LNCaP clone FGC (cell line): ENCODE results near the gene NR1D1.

ENCODE experiments used
- DNase-seq: peaks from one replicate; pipeline ENCODE4 v3.0.0-alpha.2; 2011; ENCODE audit warnings: low read depth
- H3K4me3 ChIP-seq: 2 replicates; pipeline ENCODE4 v1.5.1; 2011; ENCODE audit warnings: mild to moderate bottlenecking, low read depth, low read length, control low read depth
- TF ChIP-seq, protein P1 (sequence below): IDR thresholded peaks from 2 replicates; pipeline ENCODE4 v1.5.1; 2012; ENCODE audit warnings: mild to moderate bottlenecking; ENCODE audit not compliant: control insufficient read depth, insufficient read depth; ENCODE audit errors: extremely low read depth

NR1D1 gene

DNA sequence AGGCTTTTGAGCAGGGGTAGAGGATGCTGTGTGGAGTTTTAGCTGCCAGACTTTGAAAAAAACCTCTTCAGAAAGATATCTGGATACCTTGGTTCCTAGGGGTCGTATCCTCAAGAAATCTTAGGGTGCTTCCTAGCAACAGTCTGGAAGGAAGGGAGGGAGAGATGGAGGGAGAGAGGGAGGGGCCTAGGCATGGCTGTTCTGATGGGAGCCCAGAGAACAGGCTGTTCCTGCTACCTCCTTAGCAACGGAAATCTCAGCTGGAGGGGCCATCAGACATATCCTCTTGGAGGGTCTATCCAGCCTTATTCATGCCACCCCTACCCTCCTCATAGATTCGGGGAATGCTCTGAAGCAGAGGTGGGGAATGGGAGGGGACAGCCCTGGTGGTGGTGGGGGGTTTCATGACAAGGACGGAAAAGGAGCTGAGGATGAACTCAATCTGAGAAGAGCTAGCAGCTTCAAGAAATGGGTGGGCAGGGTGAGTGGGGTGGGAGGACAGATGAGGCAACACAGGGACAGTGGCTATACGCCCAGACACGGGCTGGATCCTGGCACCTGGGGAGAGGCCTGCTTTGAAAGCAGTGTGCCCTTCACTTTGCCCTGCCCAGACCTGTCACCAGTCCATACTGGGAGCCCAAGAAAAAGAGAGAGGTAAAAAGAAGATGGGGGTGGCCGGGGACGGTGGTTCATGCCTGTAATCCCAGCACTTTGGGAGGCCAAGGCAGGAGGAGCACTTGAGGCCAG, 40.5 kb downstream of the NR1D1 start:
- no peak for DNase-seq
- no peak overlapping the region for H3K4me3 ChIP-seq
- TF ChIP-seq, protein P1, sequence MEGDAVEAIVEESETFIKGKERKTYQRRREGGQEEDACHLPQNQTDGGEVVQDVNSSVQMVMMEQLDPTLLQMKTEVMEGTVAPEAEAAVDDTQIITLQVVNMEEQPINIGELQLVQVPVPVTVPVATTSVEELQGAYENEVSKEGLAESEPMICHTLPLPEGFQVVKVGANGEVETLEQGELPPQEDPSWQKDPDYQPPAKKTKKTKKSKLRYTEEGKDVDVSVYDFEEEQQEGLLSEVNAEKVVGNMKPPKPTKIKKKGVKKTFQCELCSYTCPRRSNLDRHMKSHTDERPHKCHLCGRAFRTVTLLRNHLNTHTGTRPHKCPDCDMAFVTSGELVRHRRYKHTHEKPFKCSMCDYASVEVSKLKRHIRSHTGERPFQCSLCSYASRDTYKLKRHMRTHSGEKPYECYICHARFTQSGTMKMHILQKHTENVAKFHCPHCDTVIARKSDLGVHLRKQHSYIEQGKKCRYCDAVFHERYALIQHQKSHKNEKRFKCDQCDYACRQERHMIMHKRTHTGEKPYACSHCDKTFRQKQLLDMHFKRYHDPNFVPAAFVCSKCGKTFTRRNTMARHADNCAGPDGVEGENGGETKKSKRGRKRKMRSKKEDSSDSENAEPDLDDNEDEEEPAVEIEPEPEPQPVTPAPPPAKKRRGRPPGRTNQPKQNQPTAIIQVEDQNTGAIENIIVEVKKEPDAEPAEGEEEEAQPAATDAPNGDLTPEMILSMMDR = no peak

DNA sequence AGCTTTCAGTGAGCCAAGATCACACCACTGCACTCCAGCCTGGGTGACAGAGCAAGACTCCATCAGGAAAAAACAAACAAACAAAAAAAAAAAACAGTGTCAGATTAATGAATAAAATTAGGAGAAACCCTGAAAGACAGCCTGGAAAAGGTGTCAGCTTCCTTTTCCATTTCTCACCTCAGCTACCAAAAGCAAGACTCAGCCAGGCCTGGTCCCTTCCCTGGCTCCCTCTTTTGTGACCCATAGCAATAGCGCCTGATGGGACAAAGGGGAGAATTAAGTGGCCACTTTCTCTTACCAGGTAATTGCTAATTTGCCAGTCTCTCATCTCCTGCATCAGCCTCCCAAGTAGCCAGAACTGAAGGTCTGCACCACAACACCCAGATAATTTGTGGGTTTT, 41.5 kb downstream of the NR1D1 start:
- H3K4me3 ChIP-seq = no peak overlapping the region
- TF ChIP-seq, protein P1 = no peak
- no peak for DNase-seq

DNA sequence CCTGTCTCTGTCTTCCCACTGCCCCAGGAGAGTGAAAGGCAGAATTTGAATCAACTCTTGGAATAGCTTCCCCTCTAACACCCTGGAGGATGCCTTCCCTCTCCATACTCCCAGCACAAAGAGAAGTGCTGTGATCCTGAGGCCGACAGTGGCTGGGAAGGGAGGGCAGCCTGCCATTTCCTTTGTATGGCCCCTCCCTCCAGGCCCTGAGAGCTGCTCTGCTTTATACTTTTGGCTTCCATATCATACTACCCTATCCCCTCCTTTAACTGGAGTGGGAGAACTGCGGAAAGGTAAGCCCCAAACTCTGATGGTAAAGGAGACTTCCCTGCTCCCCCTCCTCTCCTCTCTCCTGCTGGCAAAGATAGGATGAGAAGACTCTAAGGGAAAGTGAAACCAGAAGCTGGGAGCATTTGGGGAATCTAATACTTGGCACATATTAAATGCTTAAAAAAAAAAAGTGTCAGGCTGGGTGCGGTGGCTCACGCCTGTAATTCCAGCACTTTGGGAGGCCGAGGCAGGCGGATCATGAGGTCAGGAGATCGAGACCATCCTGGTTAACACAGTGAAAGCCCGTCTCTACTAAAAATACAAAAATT, 42.1 kb downstream of the NR1D1 start:
- H3K4me3 ChIP-seq = no peak overlapping the region
- TF ChIP-seq, protein P1 = no peak
- DNase-seq = no peak

DNA sequence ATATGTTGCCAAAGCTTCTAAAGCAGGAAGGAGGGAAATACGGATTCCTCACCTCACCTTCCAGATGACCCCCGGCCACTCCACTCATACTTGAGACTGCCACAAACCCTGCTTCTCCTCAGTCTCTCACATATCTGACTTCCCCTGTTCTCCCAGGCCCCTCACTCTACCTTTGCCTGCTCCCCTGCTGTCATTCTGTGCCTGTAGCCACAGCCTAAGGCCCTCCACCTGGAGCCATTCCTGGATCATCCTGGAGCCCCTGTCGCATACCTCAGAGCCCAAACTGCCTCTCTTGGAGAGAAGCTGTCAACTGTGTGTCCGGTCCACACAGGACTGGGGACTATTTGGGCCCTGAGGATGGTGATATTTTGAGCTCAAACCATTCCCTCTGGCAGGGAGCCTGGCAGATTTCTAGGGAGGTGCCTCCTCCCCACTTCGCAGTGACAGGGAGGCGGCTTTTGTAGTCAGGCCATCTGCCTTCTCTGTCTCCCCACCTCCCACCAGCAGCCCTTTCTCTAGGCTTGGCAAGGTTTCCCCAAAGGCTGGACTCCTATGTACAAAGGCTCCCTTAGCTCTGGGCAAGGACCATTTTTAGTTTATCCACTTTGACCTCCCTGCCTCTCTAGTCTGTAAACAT, 43.9 kb downstream of the NR1D1 start:
- TF ChIP-seq, protein P1 = no peak
- DNase-seq = no peak
- H3K4me3 ChIP-seq = no peak overlapping the region
